HEK293T (cell line): ENCODE measurements around the gene SPOCD1.

Experiments
- BHLHE40 ChIP-seq: fragments of 450-650 bp; IDR thresholded peaks from 2 replicates; pipeline ENCODE4 v1.6.1; 2016; ENCODE audit warnings: mild to moderate bottlenecking, moderate library complexity, borderline replicate concordance
- FOXM1 ChIP-seq: fragments of 450-650 bp; IDR thresholded peaks from 2 replicates; pipeline ENCODE4 v1.6.1; 2017; ENCODE audit warnings: mild to moderate bottlenecking, borderline replicate concordance
- LEF1 ChIP-seq: fragments of 450-650 bp; IDR thresholded peaks from 2 replicates; pipeline ENCODE4 v1.6.1; 2017; ENCODE audit warnings: mild to moderate bottlenecking, borderline replicate concordance
- PKNOX1 ChIP-seq: fragments of 450-650 bp; IDR thresholded peaks from 2 replicates; pipeline ENCODE4 v1.6.1; 2016
- SP1 ChIP-seq: fragments of 450-650 bp; IDR thresholded peaks from 2 replicates; pipeline ENCODE4 v1.6.1; 2017
- SUZ12 ChIP-seq: fragments of 450-650 bp; IDR thresholded peaks from 2 replicates; pipeline ENCODE4 v1.6.1; 2016; ENCODE audit warnings: mild to moderate bottlenecking

GRCh38 chr1:31788825-31789256 lies 27.0 kb downstream of the SPOCD1 start:
- no peak for TF ChIP-seq BHLHE40
- no peak for TF ChIP-seq LEF1
- TF ChIP-seq FOXM1 = no peak
- no peak for TF ChIP-seq PKNOX1
- TF ChIP-seq SP1 = no peak
- TF ChIP-seq SUZ12 = no peak
